Measurements from ENCODE around the gene NEDD9. TPM values are rescaled to one million over a fixed set of nuclear protein-coding genes. Genes with fewer than 3 reads are reported as not detected.
A peak's percentile ranks its signal among the peaks of the same experiment; 100 is the strongest.

NEDD9 gene
- total RNA-seq, 1 donor from 2014 or later = 51.6 TPM

DNA sequence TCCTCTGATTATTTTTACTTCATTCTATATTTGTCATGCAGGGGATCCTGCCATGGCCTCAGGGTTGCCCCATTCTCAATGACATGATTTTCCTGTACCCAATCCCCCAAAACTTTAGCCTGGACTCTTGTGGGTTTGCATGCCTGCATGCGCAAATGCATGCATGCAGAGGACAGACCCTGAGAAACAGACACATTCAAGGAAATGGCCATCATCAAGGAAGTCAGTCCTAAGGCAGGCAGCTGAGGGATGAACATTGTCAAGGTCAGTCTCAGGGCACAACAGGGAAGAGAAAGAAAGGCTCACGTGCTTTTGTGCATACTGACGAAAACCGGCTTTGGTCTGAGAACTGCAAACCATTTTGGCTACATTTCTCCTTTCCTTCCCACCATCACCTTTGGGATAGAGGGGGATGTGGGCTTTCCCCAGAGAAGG is 13.1 kb downstream of the NEDD9 start:
- DNase-seq (ENCODE audit: low read depth in 2 of 2) = peak in 1 of 2 donors; percentile 58

DNA sequence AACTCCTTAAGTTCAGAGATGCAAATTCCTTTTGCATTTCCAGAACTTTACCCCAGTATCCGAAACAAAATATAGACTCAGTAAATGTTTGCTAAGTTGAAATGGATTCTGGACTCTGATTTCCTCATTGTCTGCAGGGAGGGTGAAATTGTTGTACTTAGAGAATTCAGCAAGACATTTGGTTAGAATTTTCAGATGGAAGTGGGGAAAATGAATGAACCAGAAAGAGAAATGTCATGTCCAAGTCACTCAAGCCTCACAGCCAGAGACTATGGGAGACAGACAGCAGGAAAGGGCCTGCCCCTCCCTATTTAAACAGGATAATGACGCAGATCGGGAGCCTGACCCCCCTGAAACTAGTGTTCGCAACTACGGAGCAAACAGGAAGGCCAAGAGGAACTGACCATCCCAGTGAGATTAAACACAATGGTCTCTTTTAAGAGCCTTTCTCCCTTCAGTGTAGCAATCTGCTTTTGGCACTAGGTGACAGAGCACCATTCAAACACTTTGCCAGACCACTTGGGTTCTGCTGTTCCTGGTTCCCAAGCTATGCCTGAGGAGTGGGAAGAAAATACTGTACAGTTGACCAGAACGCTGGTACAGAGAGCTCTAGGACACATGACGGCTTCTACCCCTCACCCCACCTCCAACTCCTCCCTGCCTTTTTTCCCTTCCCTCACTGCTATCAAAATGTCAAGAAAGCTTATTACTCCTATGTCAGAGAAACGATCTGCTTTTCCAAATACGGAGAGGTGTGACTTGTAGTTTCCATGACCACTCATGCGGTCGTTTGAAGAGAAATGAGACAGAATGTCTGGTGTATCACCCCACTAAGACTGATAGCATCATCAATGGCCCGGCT is 13.7 kb downstream of the NEDD9 start:
- DNase-seq (ENCODE audit: low read depth in 2 of 2) = peak; percentile 97 to 98

DNA sequence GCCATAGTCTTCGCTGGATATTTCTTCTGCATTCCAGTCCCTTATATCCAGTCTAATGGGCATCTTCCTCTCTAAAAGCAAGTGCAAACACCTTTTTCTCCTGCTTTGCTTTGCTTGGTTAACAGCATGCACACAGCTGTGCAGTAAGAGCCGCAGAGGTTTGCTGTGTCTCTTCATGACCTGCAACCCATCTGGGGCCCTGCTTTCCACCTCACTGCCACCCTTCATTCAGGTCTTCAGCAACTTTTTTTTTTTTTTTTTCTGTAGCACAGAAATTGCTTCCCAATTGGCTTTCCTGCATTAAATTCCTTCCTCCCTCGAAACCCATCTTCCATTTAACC is 14.4 kb downstream of the NEDD9 start:
- DNase-seq (ENCODE audit: low read depth in 2 of 2) = no peak

DNA sequence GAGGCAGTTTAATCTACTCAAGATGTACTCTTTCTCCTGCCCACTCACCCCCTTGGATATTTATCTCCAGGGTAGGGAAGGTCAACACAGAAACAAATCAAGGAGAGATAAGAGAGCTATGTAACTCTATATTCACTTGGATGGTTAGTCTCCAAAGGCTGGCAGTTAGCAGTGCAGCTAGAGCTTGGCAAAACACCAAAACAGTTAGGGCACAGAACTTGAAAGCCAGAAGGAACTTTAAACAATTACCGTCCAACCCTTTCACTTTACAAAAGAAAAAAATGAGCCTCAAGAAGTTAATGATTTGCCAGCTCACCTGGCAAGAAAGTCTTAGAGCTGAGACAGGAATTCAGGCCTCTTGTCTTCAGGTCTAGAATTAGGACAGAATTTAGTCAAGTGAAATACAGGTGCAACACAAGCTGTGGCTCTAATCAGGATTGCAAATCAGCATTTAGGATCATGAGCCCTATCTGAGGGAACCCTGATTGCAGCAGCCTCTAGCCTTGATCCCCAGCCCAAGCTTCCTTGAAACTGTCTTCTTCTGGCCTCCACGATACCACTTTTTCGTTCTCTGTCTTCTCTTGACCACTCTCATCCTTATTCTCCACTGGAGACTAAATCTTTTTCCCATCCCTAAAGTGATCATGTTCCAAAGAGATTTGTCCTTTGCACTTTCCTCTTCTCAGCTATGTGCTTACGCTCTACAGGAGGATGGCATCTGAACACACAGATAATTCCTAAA is 14.9 kb downstream of the NEDD9 start:
- DNase-seq (ENCODE audit: low read depth in 2 of 2) = no peak

DNA sequence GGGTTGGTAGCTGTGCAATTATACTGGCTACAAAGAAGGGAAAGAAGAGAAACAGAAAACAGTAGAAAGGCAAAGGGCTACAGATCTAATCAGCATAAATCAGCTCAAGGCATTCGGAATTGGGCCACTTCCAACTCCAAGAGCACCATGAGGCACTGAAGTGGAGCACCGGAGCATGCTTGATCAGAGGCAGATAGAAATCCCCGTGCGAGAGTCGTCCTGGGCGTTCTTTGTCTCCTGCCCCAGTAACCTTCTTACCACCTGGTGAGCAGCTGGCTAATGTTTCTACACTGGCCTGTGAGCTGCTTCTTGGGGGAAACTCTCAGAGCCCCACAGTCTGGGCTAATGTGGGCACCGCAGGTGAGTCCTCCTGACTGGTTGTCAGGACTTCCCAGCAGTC is 16.7 kb downstream of the NEDD9 start:
- peak in 1 of 2 donors; percentile 35 for DNase-seq (ENCODE audit: low read depth in 2 of 2)

DNA sequence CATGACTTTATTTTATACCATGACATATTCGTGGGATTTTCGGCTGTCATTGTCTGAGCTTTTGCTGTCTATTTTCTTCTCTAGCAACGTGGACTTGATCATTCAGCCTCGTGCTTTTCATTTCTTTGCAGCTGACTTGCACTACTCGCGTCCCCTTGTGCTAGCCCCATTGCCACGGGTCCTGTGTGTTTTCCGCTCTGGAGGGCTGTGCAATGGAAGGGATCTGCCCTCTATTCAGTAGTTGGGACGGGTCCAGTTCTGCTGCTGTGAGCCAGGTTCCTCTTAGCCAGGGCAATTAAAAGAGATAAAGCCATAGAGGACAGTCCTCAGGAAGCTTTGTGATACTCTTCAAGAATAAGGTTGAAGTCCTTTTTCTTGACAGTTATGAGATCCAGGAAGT is 17.6 kb downstream of the NEDD9 start:
- no peak for DNase-seq (ENCODE audit: low read depth in 2 of 2)

DNA sequence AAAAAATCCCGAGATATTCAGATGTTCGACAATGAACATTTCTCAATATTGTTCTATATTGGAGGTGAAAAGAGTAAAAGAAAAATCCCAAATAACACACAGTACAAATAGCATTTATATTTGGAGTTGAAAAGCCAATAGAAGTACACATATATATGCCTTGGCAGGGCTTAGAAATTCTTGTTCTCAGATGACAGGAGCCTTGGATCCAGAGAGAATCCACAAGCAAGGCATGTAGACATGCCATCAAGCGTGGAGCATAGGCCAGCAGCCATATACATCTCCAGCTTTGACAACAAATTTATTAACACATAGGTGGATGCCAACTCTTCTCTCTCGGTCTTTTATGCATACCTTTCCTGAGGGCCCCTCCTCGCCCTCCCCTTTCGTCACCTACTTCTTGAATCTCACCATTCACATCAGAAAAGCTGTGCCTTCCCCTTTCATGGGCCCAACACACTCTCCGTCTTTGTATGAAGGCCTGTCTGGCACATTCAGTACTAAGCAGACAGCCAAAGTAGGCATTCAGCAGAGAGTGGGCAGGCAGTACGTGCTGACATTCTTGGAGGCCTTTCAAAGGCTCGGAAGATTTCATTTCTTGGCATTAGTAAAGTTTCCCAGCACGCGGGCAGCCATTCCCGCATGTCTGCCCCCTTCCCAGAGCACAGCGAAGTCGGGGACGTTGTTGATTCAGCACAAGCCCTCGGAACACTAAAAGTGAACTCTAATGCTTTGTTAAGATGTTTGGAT is 18.2 kb downstream of the NEDD9 start:
- no peak for DNase-seq (ENCODE audit: low read depth in 2 of 2)

DNA sequence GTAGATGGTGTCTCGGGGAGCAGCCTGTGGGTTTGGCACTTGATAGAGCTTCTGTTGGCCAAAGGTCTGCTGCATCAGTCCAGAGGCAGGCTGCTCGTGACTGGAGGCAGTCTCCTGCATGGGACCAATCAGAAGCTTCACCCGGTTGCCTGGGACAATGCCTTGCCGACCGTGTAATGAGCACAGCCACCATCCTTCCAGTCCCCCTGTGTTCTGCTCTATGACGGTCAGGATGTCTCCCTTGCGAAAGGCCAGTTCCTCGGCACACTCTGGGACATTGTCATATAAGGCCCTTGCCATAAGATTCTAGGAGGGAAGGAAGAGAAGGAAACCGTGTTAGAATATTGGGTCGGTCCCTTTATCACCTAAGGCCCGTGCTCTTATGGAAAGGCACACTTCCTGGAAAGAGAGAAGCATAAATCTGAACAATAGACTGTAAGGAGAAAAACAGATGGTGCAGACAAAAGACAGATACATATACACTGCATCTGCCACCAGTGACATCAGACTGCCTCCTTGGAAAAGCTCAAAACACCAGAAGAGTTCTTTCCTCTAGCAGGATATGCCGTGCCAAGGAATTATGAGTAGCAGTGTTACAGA is 18.9 kb downstream of the NEDD9 start:
- peak in 1 of 2 donors; percentile 73 for DNase-seq (ENCODE audit: low read depth in 2 of 2)

DNA sequence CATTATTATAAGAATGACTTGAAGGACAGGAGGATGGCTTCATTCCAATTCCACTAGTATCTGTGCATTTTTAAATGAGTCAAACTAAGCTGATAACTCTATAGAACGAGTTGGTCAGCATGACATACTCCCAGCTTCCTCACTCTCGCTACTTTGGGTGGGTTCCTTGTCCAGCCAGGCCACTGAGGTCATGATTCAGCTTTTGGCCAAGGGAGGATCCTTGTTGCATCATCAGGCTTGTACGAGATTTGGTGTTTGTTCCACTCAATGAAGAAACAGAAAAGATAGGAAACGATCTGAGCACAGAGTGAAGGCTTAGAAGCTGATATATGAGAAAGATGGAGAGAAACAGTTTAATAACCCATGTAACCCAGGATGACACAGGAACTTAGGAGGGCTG is 19.8 kb downstream of the NEDD9 start:
- peak in 1 of 2 donors; percentile 65 for DNase-seq (ENCODE audit: low read depth in 2 of 2)

DNA sequence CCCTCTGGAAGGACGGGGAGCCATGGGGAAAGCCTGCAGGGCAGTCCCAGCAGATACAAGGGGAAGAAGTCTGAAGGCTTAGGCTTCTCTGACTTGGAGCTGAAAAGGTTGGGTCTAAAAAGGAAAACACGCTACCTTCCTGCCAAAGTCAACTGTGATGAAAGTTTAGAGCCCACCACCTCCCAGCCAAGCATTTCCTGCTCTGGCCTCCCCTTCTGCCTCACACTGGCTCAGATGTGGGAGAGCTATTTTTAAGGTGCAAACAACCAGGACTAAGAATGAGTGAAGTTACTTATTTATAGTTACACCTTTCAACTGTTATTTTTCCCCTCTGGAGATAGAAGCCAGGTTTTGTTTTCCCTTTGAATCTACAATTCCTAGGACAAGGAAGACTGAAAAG is 21.2 kb downstream of the NEDD9 start:
- peak in 1 of 2 donors; percentile 71 for DNase-seq (ENCODE audit: low read depth in 2 of 2)

DNA sequence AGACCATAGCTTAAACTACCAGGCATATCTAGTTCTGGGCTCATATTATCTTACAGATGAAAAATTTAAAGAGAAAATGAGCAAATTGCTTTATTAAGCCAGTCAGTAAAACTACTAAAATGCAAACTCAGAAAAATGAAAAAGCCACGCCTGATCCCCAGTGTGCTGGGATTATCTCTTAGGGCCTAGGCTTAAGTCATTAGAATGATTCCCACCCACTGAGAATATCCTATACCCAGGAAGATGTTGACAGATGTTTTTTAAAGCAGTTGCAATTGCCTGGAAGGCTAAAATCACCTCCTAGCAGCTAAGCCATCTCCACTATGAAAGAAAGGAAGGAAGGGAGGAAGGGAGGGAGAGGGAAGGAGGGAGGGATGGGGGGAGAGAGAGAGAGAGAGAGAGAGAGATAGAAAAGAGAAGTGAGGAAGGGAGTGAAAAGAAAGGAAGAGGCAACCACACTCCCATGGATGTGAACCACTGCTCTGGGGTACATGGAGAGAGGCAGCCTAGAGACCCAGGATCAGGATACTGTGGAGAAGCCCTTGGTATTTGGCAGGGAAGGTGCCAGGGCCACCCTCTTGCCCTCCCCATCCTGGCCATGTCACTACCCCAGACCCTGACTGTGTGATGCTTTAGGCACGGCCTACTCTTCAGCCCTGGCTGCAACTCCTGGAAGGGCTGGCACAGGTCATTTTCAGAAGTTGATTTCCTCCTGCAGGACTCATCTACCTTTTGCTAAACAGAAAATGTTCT is 21.9 kb downstream of the NEDD9 start:
- DNase-seq (ENCODE audit: low read depth in 2 of 2) = no peak

DNA sequence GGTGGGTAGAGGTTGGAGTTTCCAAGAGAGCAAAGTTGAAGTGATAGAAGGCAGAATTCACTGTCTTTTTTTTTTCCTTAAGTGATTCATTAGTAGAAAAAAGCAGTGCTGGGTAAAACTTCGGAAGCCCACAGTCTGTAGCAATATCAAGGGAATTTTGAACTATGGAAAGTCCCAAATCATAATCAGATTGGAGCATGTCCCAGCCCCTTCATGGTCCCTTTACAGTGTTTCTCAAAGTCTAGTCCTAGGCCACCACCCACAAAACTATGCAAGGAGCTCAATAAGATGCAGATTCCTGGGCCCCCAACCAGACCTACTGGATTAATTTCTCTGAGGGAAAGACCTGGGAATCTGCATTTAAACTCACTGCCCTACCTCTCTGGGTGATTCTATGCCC is 22.6 kb downstream of the NEDD9 start:
- DNase-seq (ENCODE audit: low read depth in 2 of 2) = peak in 1 of 2 donors; percentile 60

DNA sequence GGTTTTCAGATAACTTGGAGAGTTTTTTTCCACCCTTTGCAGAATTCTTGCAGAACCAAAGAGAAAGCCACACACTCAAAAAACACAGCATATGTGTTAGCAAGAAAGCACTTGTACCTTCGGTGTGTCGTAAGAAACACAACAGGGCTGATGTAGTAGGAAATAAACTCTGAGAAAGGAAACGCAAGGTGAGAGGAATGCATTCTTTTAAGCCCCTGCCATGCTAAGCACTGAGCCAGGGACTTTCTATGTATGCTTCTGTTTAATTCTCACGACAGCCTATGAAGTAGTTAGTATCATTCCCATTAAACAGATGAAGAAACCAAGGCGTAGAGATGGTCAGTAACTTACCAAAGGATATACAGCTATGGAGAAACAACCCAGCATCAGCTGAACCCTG is 23.1 kb downstream of the NEDD9 start:
- no peak for DNase-seq (ENCODE audit: low read depth in 2 of 2)

DNA sequence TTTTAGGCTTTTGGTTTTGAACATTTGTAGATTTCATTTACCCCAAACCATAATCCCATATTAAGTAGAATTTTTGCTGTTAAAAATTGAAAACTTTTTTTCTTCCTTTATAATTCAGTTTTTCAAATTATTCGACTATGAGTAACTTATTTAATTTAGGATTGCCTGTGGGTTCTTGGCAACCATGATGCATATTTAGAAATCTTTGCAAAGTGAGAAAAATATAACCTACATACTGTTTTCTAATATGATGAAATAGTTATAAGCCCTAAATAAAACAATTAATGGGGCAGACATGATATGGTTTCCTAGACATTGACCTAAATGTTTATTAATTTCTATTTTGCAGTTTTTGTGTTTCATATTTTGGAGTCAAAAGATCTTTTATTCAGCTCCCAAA is 23.6 kb downstream of the NEDD9 start:
- no peak for DNase-seq (ENCODE audit: low read depth in 2 of 2)

DNA sequence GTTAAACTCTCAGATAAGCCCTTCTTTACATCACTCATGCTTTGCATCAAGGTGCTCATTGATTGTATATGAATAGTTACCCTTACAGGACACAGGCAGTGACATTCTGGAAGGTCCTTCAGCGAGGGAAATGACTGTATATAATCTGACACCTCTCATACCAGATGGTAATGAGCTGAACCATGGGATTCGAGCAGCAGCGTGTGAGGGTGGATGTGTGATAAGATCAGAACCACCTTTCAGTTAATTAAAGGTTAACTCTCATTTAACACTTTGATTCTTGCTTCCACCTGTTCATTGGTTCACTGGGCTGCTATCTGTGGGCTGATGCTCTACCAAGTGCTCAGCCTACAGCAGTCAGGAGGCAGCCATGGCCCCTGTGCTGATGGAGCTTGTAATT is 24.2 kb downstream of the NEDD9 start:
- DNase-seq (ENCODE audit: low read depth in 2 of 2) = no peak

DNA sequence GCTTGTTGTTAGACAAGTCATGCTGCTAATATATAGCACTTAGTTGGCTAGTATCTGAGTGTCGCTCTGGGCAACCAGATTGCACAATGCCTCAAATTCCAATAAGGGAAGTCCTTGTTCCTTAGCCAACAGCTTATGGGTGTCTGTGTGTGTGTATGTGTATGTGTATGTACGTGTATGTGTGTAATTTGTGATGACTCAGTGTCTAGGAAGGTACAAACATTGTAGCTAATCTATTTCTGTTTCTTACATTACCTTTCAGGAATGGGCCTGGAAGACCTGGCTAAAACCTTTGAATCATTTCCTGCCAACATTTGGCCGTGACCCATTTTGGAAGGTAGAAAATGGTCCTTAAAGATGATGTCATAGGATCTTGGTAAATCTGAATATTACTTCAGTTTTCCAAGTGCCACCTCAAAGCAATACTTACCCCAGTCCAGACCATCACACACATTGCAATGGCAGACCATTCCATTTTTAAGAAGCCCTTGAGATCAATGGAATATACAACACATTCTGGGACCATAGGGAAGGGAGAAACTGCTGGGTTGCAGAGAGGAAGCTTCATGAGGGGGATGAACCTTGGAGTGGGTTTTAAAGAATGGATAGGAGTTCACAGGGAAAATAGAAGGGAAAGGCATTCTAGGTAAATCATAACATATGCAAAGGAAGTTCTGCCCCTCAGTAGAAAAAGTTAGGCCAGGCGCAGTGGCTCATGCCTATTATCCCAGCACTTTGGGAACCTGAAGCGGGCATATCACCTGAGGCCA is 25.1 kb downstream of the NEDD9 start:
- DNase-seq (ENCODE audit: low read depth in 2 of 2) = peak; percentile 88 to 96

DNA sequence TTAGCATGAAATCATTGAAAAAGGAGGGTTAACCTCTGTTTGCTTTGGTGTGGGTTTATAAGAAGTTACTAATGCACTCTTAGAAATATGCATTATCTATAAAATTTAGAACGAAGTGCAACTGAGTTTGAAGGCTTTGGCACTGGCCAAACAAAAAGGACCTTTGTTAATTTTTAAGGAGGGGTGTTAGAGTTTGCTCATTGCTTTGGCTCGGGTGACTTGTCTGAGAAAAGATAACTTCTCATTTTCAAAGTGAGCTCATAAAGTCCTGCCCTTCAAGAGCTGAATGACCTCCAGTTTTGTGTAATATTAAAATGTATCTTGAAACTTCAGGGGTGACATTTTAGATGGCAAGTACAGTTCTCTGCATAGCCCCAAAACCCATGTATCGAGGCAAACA is 25.9 kb downstream of the NEDD9 start:
- no peak for DNase-seq (ENCODE audit: low read depth in 2 of 2)

DNA sequence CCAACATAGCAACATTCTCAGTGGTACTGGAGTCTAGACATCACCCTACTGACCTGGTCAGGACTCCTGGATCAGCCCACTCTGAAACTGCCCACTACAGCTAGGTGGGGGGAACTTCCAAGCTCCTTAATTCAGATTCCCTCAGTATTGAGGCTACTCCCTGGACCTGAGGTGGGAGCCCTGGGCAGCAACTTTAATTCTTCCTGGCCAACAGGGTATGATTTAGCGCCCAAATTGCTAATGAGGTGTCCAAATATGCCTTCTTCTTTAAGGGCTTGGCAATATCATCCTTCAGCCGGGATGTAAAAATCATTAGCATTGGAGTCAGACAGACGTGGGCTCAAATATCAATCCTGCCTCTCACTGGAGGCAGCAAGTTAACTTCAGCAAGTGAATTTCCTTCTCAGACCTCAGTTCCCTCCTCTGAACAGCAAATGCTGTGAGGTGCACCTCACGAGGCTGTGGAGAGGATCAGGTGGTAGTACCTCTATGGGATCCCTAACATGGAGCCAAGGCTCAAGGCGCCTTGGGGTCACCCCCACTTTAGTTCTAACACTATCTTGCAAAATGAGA is 27.6 kb downstream of the NEDD9 start:
- DNase-seq (ENCODE audit: low read depth in 2 of 2) = no peak

DNA sequence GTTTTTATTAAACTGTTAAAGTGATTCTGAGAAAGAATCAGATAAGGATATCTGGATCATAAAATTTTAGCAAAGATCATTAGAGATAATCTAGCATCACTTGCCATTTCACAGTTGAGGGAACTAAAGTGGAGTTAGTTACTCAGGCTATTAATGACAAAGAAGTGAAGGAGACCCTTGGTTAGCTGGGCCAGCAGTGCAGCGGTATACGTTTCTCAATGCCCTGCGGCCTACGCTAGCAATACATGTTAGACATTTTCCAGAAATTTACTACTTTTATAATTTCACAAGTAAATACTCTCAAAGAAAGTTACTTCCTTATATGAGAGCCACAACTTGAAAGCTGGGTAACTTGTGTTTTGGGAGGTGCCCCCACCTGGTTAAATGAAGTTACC is 28.5 kb downstream of the NEDD9 start:
- no peak for DNase-seq (ENCODE audit: low read depth in 2 of 2)

All from dermis microvascular lymphatic vessel endothelial cell (primary cell).